ENCODE data around the gene ARHGAP26. TPM values are rescaled to one million over a fixed set of nuclear protein-coding genes. Genes with fewer than 3 reads are reported as not detected.
A peak's percentile ranks its signal among the peaks of the same experiment; 100 is the strongest.

The ARHGAP26 gene
- polyA plus RNA-seq, 3 donors: 26.5 to 56.8 (median 28.7) TPM

DNA sequence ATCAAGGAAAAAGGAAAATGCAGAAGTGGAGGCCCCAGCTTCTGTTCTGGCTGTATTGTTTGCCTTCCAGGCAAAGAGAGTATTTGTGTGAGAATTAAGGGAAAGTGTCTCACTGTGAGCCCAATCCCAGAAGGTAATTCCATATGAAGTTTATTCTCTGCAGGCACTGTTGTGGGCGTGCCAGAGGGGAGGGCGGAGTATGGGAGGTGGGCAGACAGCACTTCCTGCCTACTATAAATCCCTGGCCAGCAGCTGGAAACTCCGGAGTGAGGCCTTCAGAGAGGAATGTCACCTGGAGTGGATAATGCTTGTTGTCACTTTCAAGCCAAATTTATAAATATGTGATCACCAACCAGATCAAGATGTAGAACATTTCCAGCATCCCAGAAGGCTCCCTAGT lies 209.5 kb downstream of the ARHGAP26 start:
- WGBS (ENCODE audit: insufficient coverage): no CpG with 5 or more reads among the region's 3 CpGs
- intact Hi-C loops (cut with micrococcal nuclease): no loop called here
- DNase-seq: no peak
- Histone ChIP-seq H3K9me3 (replicated peaks in 1 of 2; ENCODE audit: control insufficient read depth in 1 of 2, insufficient read depth in 1 of 2, low read length in 2 of 2) (no peaks in the 10 kb centered on the region), H3K27me3 (ENCODE audit: control insufficient read depth in 2 of 2, insufficient read depth in 2 of 2, low read length in 2 of 2) (no peaks in the 10 kb centered on the region), H3K27ac (ENCODE audit: low read depth in 1 of 2, low read length in 2 of 2) (peak overlapping the region; percentile 26 to 98), H3K79me2 (ENCODE audit: insufficient read depth, low read length) (peaks cover 72% of the 10 kb centered on the region), H4K20me1 (ENCODE audit: insufficient read depth, low read length) (peaks cover 8% of the 10 kb centered on the region), H3K36me3 (replicated peaks in 1 of 2; ENCODE audit: control insufficient read depth in 1 of 2, insufficient read depth in 2 of 2, low read length in 2 of 2) (peaks cover 3 to 4% of the 10 kb centered on the region in 2 donors), H3K9ac (ENCODE audit: insufficient read depth, low read length, poor library complexity, severe bottlenecking) (no peak overlapping the region), H3K4me2 (replicated peaks; ENCODE audit: extremely low read depth, low read length, poor library complexity, severe bottlenecking) (peak overlapping the region; percentile 17), H3K4me1 (ENCODE audit: control insufficient read depth in 1 of 2, insufficient read depth in 2 of 2, low read length in 2 of 2) (peaks cover 84 to 92% of the 10 kb centered on the region in 2 donors), H3K4me3 (replicated peaks in 1 of 3; ENCODE audit: low read depth in 2 of 3, low read length in 3 of 3) (peak overlapping the region in 1 of 3 experiments; percentile 21), H2AFZ (ENCODE audit: insufficient read depth, low read depth, low read length, poor library complexity, severe bottlenecking) (no peak overlapping the region)
- Mint-ChIP-seq H3K9me3 (peaks cover 0 to 12% (median 4%) of the 10 kb centered on the region in 7 donors), H3K27ac (peak overlapping the region; percentile 87 to 100 (median 99)), H3K4me3 (no peak overlapping the region), H3K27me3 (ENCODE audit: low read depth in 3 of 3) (peaks cover 0 to 3% (median 2%) of the 10 kb centered on the region in 3 donors), H3K36me3 (peaks cover 24 to 34% of the 10 kb centered on the region in 2 donors), H3K4me1 (peaks cover 86% of the 10 kb centered on the region)
- TF ChIP-seq, protein P1, sequence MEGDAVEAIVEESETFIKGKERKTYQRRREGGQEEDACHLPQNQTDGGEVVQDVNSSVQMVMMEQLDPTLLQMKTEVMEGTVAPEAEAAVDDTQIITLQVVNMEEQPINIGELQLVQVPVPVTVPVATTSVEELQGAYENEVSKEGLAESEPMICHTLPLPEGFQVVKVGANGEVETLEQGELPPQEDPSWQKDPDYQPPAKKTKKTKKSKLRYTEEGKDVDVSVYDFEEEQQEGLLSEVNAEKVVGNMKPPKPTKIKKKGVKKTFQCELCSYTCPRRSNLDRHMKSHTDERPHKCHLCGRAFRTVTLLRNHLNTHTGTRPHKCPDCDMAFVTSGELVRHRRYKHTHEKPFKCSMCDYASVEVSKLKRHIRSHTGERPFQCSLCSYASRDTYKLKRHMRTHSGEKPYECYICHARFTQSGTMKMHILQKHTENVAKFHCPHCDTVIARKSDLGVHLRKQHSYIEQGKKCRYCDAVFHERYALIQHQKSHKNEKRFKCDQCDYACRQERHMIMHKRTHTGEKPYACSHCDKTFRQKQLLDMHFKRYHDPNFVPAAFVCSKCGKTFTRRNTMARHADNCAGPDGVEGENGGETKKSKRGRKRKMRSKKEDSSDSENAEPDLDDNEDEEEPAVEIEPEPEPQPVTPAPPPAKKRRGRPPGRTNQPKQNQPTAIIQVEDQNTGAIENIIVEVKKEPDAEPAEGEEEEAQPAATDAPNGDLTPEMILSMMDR (IDR thresholded peaks at IDR 0.05): no peak

DNA sequence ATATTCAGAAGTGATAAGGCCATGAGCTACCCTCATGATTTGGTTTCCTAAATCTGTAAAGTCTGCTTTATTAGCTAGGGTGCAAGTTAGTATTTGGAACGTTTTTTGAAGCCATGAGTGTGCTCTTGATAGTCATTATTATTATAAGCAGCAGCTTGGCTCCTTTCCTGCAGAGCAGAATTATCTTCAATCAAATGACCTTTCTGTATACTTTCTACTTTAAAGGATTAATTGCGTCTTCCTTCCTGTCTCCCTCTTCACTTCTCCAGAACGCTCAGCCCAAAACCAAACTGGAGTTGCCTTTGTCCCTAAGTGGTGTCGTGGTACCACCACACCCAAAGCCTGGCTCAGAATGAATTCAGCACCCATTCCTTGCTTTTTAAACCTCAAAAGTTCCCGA lies 211.3 kb downstream of the ARHGAP26 start:
- H3K4me1 ChIP-seq (ENCODE audit: control insufficient read depth in 1 of 2, insufficient read depth in 2 of 2, low read length in 2 of 2): peaks cover 72 to 83% of the 10 kb centered on the region in 2 donors
- WGBS (ENCODE audit: insufficient coverage): 11% methylated on average over 4 of the region's 5 CpGs
- H3K79me2 ChIP-seq (ENCODE audit: insufficient read depth, low read length): peaks cover 57% of the 10 kb centered on the region
- H4K20me1 ChIP-seq (ENCODE audit: insufficient read depth, low read length): peaks cover 8% of the 10 kb centered on the region
- H3K9ac ChIP-seq (ENCODE audit: insufficient read depth, low read length, poor library complexity, severe bottlenecking): no peak overlapping the region
- intact Hi-C loops (cut with micrococcal nuclease): no loop called here
- Mint-ChIP-seq H3K36me3 (peaks cover 31 to 35% of the 10 kb centered on the region in 2 donors), H3K4me3 (peak overlapping the region in 1 of 2 donors; percentile 47), H3K4me1 (peaks cover 76% of the 10 kb centered on the region), H3K9me3 (peaks cover 0 to 11% (median 2%) of the 10 kb centered on the region in 7 donors), H3K27ac (peak overlapping the region; percentile 80 to 94 (median 90)), H3K27me3 (ENCODE audit: low read depth in 3 of 3) (peaks cover 0 to 3% (median 2%) of the 10 kb centered on the region in 3 donors)
- peak overlapping the region; percentile 10 to 69 for H3K27ac ChIP-seq (ENCODE audit: low read depth in 1 of 2, low read length in 2 of 2)
- H3K9me3 ChIP-seq (replicated peaks in 1 of 2; ENCODE audit: control insufficient read depth in 1 of 2, insufficient read depth in 1 of 2, low read length in 2 of 2): no peaks in the 10 kb centered on the region
- no peak overlapping the region for H2AFZ ChIP-seq (ENCODE audit: insufficient read depth, low read depth, low read length, poor library complexity, severe bottlenecking)
- peak overlapping the region; percentile 13 for H3K4me2 ChIP-seq (replicated peaks; ENCODE audit: extremely low read depth, low read length, poor library complexity, severe bottlenecking)
- no peak overlapping the region for H3K4me3 ChIP-seq (replicated peaks in 1 of 3; ENCODE audit: low read depth in 2 of 3, low read length in 3 of 3)
- no peak for DNase-seq
- H3K36me3 ChIP-seq (replicated peaks in 1 of 2; ENCODE audit: control insufficient read depth in 1 of 2, insufficient read depth in 2 of 2, low read length in 2 of 2): peaks cover 3 to 6% of the 10 kb centered on the region in 2 donors
- H3K27me3 ChIP-seq (ENCODE audit: control insufficient read depth in 2 of 2, insufficient read depth in 2 of 2, low read length in 2 of 2): no peaks in the 10 kb centered on the region
- TF ChIP-seq, protein P1 (IDR thresholded peaks at IDR 0.05): no peak
